SK-N-SH (cell line): ENCODE results near the gene PCSK9. TPM values are rescaled to one million over a fixed set of nuclear protein-coding genes. Genes with fewer than 3 reads are reported as not detected.

Source experiments
- CTCF ChIA-PET: fragments of 300-600, 350-600 bp; formaldehyde crosslinking; extraction: SDS; loops from one replicate; lab custom pipeline; 2021; lab: Yijun Ruan, JAX
- POLR2A ChIA-PET: fragments of 350-600 bp; sonication (Branson Sonifier 250); formaldehyde crosslinking; extraction: SDS; loops from one replicate; lab custom pipeline; 2020; ENCODE audit warnings: antibody characterized with exemption, inconsistent platforms; lab: Yijun Ruan, JAX
- DNase-seq: peaks from one replicate; pipeline ENCODE4 v3.0.0; 2012
- H2AFZ ChIP-seq: fragments of 200-600 bp; sonication (generic); 2 replicates; pipeline ENCODE4 v1.8.1; 2016; ENCODE audit warnings: antibody characterized with exemption, mild to moderate bottlenecking, low read depth
- H3F3A ChIP-seq: fragments of 200-600 bp; sonication (generic); replicated peaks from 2 replicates; pipeline ENCODE3; 2016; ENCODE audit warnings: antibody characterized with exemption, mild to moderate bottlenecking; ENCODE audit not compliant: insufficient read depth
- H3K27ac ChIP-seq, 2 experiments: fragments of 200-500 bp in 1 of 2; fragments of 200-600 bp in 1 of 2; sonication (Bioruptor generic) in 1 of 2; sonication (generic), shearing (Covaris generic) in 1 of 2; 2 replicates each; pipeline versions ENCODE4 v1.5.1 to v1.6.1; 2014 to 2016; ENCODE audit warnings: low read depth in 2 of 2, inconsistent platforms in 1 of 2, low read length in 1 of 2, mild to moderate bottlenecking in 1 of 2, mixed read lengths in 1 of 2
- H3K27me3 ChIP-seq: fragments of 200-600 bp; sonication (generic), shearing (Covaris generic); 2 replicates; pipeline ENCODE4 v1.6.1; 2016; ENCODE audit warnings: mixed run types; ENCODE audit not compliant: insufficient read depth
- H3K36me3 ChIP-seq, 2 experiments: fragments of 200-500 bp in 1 of 2; fragments of 200-600 bp in 1 of 2; sonication (Bioruptor generic) in 1 of 2; sonication (generic) in 1 of 2; replicated peaks in 1 of 2; 2 replicates each; pipeline versions ENCODE3 to v1.5.1; 2014 to 2016; ENCODE audit warnings: low read length in 1 of 2, mild to moderate bottlenecking in 1 of 2; ENCODE audit not compliant: insufficient read depth in 2 of 2, control insufficient read depth in 1 of 2
- H3K4me1 ChIP-seq, 2 experiments: fragments of 200-500 bp in 1 of 2; fragments of 200-600 bp in 1 of 2; sonication (Bioruptor generic) in 1 of 2; sonication (generic), shearing (Covaris generic) in 1 of 2; 2 replicates each; pipeline versions ENCODE4 v1.5.1 to v1.6.1; 2014 to 2016; ENCODE audit warnings: low read depth in 1 of 2, low read length in 1 of 2, mixed run types in 1 of 2; ENCODE audit not compliant: insufficient read depth in 2 of 2, control insufficient read depth in 1 of 2
- H3K4me2 ChIP-seq: fragments of 200-600 bp; sonication (generic), shearing (Covaris generic); 2 replicates; pipeline ENCODE4 v1.6.1; 2017; ENCODE audit warnings: mixed run types
- H3K4me3 ChIP-seq, 2 experiments: fragments of 200-500 bp in 1 of 2; fragments of 200-600 bp in 1 of 2; sonication (Bioruptor generic) in 1 of 2; sonication (generic), shearing (Covaris generic) in 1 of 2; 2 replicates each; pipeline versions ENCODE4 v1.5.1 to v1.8.1; 2014 to 2016; ENCODE audit warnings: low read depth in 2 of 2, inconsistent platforms in 1 of 2, low read length in 1 of 2, mild to moderate bottlenecking in 1 of 2, mixed read lengths in 1 of 2, moderate library complexity in 1 of 2
- H3K79me2 ChIP-seq: fragments of 200-600 bp; sonication (generic); 2 replicates; pipeline ENCODE4 v1.8.1; 2017; ENCODE audit warnings: mild to moderate bottlenecking; ENCODE audit not compliant: insufficient read depth
- H3K9ac ChIP-seq: fragments of 200-600 bp; sonication (generic); 2 replicates; pipeline ENCODE4 v1.6.1; 2017; ENCODE audit warnings: mixed run types
- H3K9me2 ChIP-seq: fragments of 200-600 bp; sonication (generic); 2 replicates; pipeline ENCODE4 v1.6.1; 2017; ENCODE audit warnings: mixed run types
- H3K9me3 ChIP-seq: fragments of 200-600 bp; sonication (generic); 2 replicates; pipeline ENCODE4 v1.6.1; 2017; ENCODE audit warnings: mixed run types, mild to moderate bottlenecking, moderate library complexity
- H4K20me1 ChIP-seq: fragments of 200-600 bp; sonication (generic); 2 replicates; pipeline ENCODE4 v1.6.1; 2017; ENCODE audit warnings: mild to moderate bottlenecking, mixed run types; ENCODE audit not compliant: insufficient read depth
- EP300 ChIP-seq, 2 experiments: IDR thresholded peaks; 2 replicates each; pipeline versions ENCODE4 v1.4.0 to v1.6.1; 2012; ENCODE audit warnings: borderline replicate concordance in 1 of 2, low read depth in 1 of 2, low read length in 1 of 2
- FOSL2 ChIP-seq: IDR thresholded peaks from 2 replicates; pipeline ENCODE4 v1.4.0; 2012; ENCODE audit warnings: low read depth, mild to moderate bottlenecking, moderate library complexity, borderline replicate concordance
- FOXJ3 ChIP-seq: sonication (generic); formaldehyde crosslinking; IDR thresholded peaks from 2 replicates; pipeline ENCODE4 v1.5.1; 2020; ENCODE audit warnings: mild to moderate bottlenecking, missing genetic modification reagents
- FOXM1 ChIP-seq: IDR thresholded peaks from 2 replicates; pipeline ENCODE4 v1.4.0; 2012; ENCODE audit warnings: low read depth, mild to moderate bottlenecking
- GABPA ChIP-seq: IDR thresholded peaks from 2 replicates; pipeline ENCODE4 v1.4.0; 2012; ENCODE audit warnings: low read depth, mild to moderate bottlenecking
- MEF2A ChIP-seq: IDR thresholded peaks from 2 replicates; pipeline ENCODE4 v1.4.0; 2012; ENCODE audit warnings: low read depth, borderline replicate concordance
- NFIC ChIP-seq: IDR thresholded peaks from 2 replicates; pipeline ENCODE4 v1.4.0; 2012; ENCODE audit warnings: borderline replicate concordance
- RAD21 ChIP-seq: IDR thresholded peaks from 2 replicates; pipeline ENCODE4 v1.6.1; 2012; ENCODE audit warnings: mild to moderate bottlenecking, low read length
- RFX5 ChIP-seq: IDR thresholded peaks from 2 replicates; pipeline ENCODE4 v1.6.1; 2012; ENCODE audit warnings: mild to moderate bottlenecking, improper control_type of control experiment, low read length
- RXRA ChIP-seq: IDR thresholded peaks from 2 replicates; pipeline ENCODE4 v1.4.0; 2012; ENCODE audit warnings: low read depth, mild to moderate bottlenecking, borderline replicate concordance
- SIN3A ChIP-seq: IDR thresholded peaks from 2 replicates; pipeline ENCODE4 v1.6.1; 2012; ENCODE audit warnings: low read depth, mild to moderate bottlenecking, low read length, moderate library complexity, borderline replicate concordance
- SMC3 ChIP-seq: IDR thresholded peaks from 2 replicates; pipeline ENCODE4 v1.6.1; 2012; ENCODE audit warnings: low read depth, low read length, improper control_type of control experiment
- TAF1 ChIP-seq: IDR thresholded peaks from 2 replicates; pipeline ENCODE4 v1.6.1; 2012; ENCODE audit warnings: low read depth, mild to moderate bottlenecking, low read length, moderate library complexity, borderline replicate concordance
- TCF12 ChIP-seq: IDR thresholded peaks from 2 replicates; pipeline ENCODE4 v1.4.0; 2012
- USF1 ChIP-seq: IDR thresholded peaks from 2 replicates; pipeline ENCODE4 v1.4.0; 2012; ENCODE audit warnings: low read depth, borderline replicate concordance
- WGBS: methylation state at CpG from one replicate; pipeline ENCODE4 v1.1.6; 2017; ENCODE audit warnings: low lambda C conversion rate; 5-methylcytosine and 5-hydroxymethylcytosine counted together
- polyA plus RNA-seq, 3 experiments: library from polyadenylated mRNA; depleted of rRNA; stranded (reverse); fragments of >200 nt; gene quantifications; 2 replicates each; pipeline ENCODE4 v1.2.3, GENCODE V29; 2012
- TF ChIP-seq, protein P1 (sequence below): fragments of 150-350 bp; IDR thresholded peaks from 2 replicates; pipeline ENCODE4 v1.6.1; 2017; ENCODE audit warnings: antibody characterized with exemption, low read length, low read depth, borderline replicate concordance
- TF ChIP-seq, protein P2 (sequence below): fragments of 200-600 bp; sonication (generic); IDR thresholded peaks from 2 replicates; pipeline ENCODE4 v1.6.1; 2017; ENCODE audit warnings: antibody characterized with exemption, mild to moderate bottlenecking, moderate library complexity
- TF ChIP-seq, protein P3 (sequence below): IDR thresholded peaks from 2 replicates; pipeline ENCODE4 v1.4.0; 2012; ENCODE audit warnings: low read depth
- TF ChIP-seq, protein P4 (sequence below): IDR thresholded peaks from 2 replicates; pipeline ENCODE4 v1.4.0; 2012; ENCODE audit warnings: low read depth, borderline replicate concordance

Gene PCSK9
- polyA plus RNA-seq, 1 of the 3 experiments (the other 2 are of a cell fraction) = 0.02 TPM

DNA sequence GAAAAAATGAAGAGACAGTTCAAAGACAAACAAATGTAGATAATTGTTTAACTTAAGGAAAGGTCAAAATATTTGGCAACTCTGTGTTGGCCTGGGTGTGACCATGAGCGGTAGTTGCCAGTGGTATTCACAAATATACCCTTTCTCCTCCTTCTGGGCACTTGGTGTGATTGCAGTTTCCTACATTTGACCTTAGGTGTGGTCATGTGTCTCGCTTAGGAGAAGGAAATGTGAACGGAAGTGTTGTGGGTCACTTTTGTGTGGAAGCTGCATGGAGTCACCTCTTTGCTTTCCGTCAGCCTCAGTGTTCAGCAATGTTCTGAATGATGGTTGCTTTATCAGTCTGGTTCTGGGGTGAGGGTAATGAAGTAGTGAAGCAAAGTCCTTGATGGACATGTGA is 3.4 kb upstream of the PCSK9 start:
- H3K79me2 ChIP-seq = no peaks in the 10 kb centered on the region
- peaks cover 0 to 14% of the 10 kb centered on the region in 2 experiments; a peak in 1 of 4 replicates for H3K4me1 ChIP-seq
- no peaks in the 10 kb centered on the region for H3F3A ChIP-seq
- no peak overlapping the region for H3K4me2 ChIP-seq
- no peak for DNase-seq
- no peak overlapping the region for H3K9ac ChIP-seq
- no peaks in the 10 kb centered on the region for H3K36me3 ChIP-seq
- WGBS = 83% methylated on average over 4 of the region's 4 CpGs
- TF ChIP-seq FOXM1 (no peak), MEF2A (no peak), FOSL2 (no peak), EP300 (IDR thresholded peaks at IDR 0.05; ENCODE audit: borderline replicate concordance in 1 of 2, low read depth in 1 of 2, low read length in 1 of 2) (no peak), RXRA (no peak), TCF12 (no peak), USF1 (no peak), SMC3 (no peak), SIN3A (no peak), TAF1 (no peak), NFIC (no peak), RFX5 (no peak), FOXJ3 (CRISPR knock-in tag) (no peak), RAD21 (no peak), GABPA (no peak)
- TF ChIP-seq, protein P1, sequence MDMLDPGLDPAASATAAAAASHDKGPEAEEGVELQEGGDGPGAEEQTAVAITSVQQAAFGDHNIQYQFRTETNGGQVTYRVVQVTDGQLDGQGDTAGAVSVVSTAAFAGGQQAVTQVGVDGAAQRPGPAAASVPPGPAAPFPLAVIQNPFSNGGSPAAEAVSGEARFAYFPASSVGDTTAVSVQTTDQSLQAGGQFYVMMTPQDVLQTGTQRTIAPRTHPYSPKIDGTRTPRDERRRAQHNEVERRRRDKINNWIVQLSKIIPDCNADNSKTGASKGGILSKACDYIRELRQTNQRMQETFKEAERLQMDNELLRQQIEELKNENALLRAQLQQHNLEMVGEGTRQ = no peak
- TF ChIP-seq, protein P2, sequence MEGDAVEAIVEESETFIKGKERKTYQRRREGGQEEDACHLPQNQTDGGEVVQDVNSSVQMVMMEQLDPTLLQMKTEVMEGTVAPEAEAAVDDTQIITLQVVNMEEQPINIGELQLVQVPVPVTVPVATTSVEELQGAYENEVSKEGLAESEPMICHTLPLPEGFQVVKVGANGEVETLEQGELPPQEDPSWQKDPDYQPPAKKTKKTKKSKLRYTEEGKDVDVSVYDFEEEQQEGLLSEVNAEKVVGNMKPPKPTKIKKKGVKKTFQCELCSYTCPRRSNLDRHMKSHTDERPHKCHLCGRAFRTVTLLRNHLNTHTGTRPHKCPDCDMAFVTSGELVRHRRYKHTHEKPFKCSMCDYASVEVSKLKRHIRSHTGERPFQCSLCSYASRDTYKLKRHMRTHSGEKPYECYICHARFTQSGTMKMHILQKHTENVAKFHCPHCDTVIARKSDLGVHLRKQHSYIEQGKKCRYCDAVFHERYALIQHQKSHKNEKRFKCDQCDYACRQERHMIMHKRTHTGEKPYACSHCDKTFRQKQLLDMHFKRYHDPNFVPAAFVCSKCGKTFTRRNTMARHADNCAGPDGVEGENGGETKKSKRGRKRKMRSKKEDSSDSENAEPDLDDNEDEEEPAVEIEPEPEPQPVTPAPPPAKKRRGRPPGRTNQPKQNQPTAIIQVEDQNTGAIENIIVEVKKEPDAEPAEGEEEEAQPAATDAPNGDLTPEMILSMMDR = no peak
- TF ChIP-seq, protein P3, sequence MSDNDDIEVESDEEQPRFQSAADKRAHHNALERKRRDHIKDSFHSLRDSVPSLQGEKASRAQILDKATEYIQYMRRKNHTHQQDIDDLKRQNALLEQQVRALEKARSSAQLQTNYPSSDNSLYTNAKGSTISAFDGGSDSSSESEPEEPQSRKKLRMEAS = no peak
- TF ChIP-seq, protein P4, sequence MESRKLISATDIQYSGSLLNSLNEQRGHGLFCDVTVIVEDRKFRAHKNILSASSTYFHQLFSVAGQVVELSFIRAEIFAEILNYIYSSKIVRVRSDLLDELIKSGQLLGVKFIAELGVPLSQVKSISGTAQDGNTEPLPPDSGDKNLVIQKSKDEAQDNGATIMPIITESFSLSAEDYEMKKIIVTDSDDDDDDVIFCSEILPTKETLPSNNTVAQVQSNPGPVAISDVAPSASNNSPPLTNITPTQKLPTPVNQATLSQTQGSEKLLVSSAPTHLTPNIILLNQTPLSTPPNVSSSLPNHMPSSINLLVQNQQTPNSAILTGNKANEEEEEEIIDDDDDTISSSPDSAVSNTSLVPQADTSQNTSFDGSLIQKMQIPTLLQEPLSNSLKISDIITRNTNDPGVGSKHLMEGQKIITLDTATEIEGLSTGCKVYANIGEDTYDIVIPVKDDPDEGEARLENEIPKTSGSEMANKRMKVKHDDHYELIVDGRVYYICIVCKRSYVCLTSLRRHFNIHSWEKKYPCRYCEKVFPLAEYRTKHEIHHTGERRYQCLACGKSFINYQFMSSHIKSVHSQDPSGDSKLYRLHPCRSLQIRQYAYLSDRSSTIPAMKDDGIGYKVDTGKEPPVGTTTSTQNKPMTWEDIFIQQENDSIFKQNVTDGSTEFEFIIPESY = no peak
- H3K4me3 ChIP-seq = no peak overlapping the region
- CTCF ChIA-PET = interaction anchor here (0.7 to 5.9 kb wide), 5 partner anchors 14 to 151 kb away, joined by 3 to 49 read pairs (median 10); no protein-coding TSS in a partner anchor
- H3K9me2 ChIP-seq = no peaks in the 10 kb centered on the region
- no peak overlapping the region for H3K27ac ChIP-seq
- POLR2A ChIA-PET = no interaction called here
- H3K27me3 ChIP-seq = peaks cover 57% of the 10 kb centered on the region
- H4K20me1 ChIP-seq = no peaks in the 10 kb centered on the region
- no peak overlapping the region for H2AFZ ChIP-seq
- no peaks in the 10 kb centered on the region for H3K9me3 ChIP-seq
